Ovary (tissue), 1 donor: ENCODE data around the gene SPECC1.

Experiments
- EP300 ChIP-seq: sonication (generic); formaldehyde crosslinking; IDR thresholded peaks from one replicate; pipeline ENCODE4 v1.6.1; 2017; ENCODE audit warnings: antibody characterized with exemption
- POLR2A ChIP-seq: fragments of 450-650 bp; IDR thresholded peaks from one replicate; pipeline ENCODE4 v1.6.1; 2017; ENCODE audit warnings: antibody characterized with exemption, mild to moderate bottlenecking, moderate library complexity

DNA sequence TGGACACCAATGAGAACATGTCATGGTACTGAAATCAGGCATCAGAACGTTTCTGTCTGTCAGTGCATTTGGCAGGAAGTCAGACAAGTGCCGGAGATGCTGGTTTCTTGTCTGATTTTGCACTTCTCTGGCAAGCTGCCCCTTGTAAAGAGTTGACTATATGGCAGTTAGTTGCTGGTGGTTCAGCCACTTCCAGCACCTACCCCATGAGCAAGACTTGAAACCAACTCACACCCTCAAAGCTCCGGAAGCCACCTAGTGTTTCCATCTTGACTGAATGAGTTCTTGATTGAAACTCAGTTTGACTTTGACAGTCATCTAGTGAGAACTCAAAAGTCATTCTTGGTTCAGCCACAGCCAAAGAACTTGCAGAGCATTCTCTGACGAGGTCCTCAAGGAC lies 225.1 kb downstream of the SPECC1 start:
- TF ChIP-seq EP300: no peak
- no peak for TF ChIP-seq POLR2A
